ENCODE results near the gene LILRB2. TPM values are rescaled to one million over a fixed set of nuclear protein-coding genes. Genes with fewer than 3 reads are reported as not detected.
A peak's percentile ranks its signal among the peaks of the same experiment; 100 is the strongest.

Gene LILRB2
- total and polyA plus RNA-seq, 11 donors = 0.83 to 43.6 (median 1.7) TPM

- TF ChIP-seq, protein P1, sequence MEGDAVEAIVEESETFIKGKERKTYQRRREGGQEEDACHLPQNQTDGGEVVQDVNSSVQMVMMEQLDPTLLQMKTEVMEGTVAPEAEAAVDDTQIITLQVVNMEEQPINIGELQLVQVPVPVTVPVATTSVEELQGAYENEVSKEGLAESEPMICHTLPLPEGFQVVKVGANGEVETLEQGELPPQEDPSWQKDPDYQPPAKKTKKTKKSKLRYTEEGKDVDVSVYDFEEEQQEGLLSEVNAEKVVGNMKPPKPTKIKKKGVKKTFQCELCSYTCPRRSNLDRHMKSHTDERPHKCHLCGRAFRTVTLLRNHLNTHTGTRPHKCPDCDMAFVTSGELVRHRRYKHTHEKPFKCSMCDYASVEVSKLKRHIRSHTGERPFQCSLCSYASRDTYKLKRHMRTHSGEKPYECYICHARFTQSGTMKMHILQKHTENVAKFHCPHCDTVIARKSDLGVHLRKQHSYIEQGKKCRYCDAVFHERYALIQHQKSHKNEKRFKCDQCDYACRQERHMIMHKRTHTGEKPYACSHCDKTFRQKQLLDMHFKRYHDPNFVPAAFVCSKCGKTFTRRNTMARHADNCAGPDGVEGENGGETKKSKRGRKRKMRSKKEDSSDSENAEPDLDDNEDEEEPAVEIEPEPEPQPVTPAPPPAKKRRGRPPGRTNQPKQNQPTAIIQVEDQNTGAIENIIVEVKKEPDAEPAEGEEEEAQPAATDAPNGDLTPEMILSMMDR (IDR thresholded peaks at IDR 0.05) = peak; percentile 51 to 77 (median 69)
- no peak for TF ChIP-seq POLR2A (IDR thresholded peaks at IDR 0.05)
- Histone ChIP-seq H3K4me1 (no peaks in the 10 kb centered on the region), H3K9me3 (no peaks in the 10 kb centered on the region), H3K36me3 (no peaks in the 10 kb centered on the region), H3K4me3 (no peak overlapping the region), H3K27ac (no peak overlapping the region), H3K27me3 (no peaks in the 10 kb centered on the region)
- DNase-seq (peak in 4 of 5 donors; percentile 48 to 76 (median 65)), ATAC-seq (peak in 2 of 4 donors; percentile 55 to 57)
- intact Hi-C loops (cut with DNase I) = no loop called here
- WGBS, 4 donors = 3 to 6% (median 4%) methylated on average over 5 to 6 of the region's 6 CpGs
Measured at GRCh38 chr19:54266133-54266532, 14.8 kb downstream of the LILRB2 start.

GRCh38 chr19:54262470-54262869 is 18.4 kb downstream of the LILRB2 start:
- TF ChIP-seq, protein P1 (IDR thresholded peaks at IDR 0.05) = no peak
- no peak for TF ChIP-seq POLR2A (IDR thresholded peaks at IDR 0.05)
- 75 to 89% (median 82%) methylated on average over 2 of the region's 2 CpGs for WGBS, 4 donors
- H3K27ac ChIP-seq = no peak overlapping the region
- DNase-seq (no peak), ATAC-seq (no peak)
- peaks cover 0 to 4% (median 0%) of the 10 kb centered on the region in 9 donors for H3K27me3 ChIP-seq
- no peaks in the 10 kb centered on the region for H3K36me3 ChIP-seq
- H3K4me1 ChIP-seq = peaks cover 0 to 2% (median 0%) of the 10 kb centered on the region in 12 donors
- no peak overlapping the region for H3K4me3 ChIP-seq
- intact Hi-C loops (cut with DNase I) = no loop called here
- H3K9me3 ChIP-seq = no peaks in the 10 kb centered on the region

- TF ChIP-seq, protein P1 (IDR thresholded peaks at IDR 0.05) = no peak
- no peak for TF ChIP-seq POLR2A (IDR thresholded peaks at IDR 0.05)
- no peak for DNase-seq
- Histone ChIP-seq H3K27me3 (peaks cover 0 to 9% (median 0%) of the 10 kb centered on the region in 9 donors), H3K4me3 (no peak overlapping the region), H3K27ac (no peak overlapping the region), H3K9me3 (no peaks in the 10 kb centered on the region), H3K36me3 (no peaks in the 10 kb centered on the region), H3K4me1 (peaks cover 0 to 5% (median 0%) of the 10 kb centered on the region in 12 donors)
- intact Hi-C loops (cut with DNase I) = no loop called here
- 65 to 80% (median 73%) methylated on average over 11 of the region's 11 CpGs for WGBS, 4 donors
- no peak for ATAC-seq
Measured at GRCh38 chr19:54262066-54262465, 18.8 kb downstream of the LILRB2 start.

DNA sequence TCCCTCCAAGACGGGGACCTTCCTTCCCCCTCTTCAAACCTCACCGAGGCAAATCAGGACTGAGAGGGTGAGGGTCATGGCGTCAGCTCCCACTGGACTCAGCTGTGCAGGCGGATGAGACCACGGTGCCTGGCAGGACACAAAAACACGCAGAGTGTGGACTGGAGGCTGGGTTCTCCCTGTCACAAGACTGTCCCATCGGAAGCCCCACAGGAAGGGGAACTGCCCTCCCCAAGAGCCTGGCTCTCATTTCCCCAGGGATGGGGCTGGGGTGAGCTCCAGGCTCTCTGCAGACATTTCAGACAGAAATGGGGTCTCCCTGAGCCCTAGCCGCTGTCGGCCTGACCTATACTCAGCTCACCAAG is 23.8 kb downstream of the LILRB2 start, which contains the start of gene LILRB5:
LILRB5 (minus strand) TSS at position 158 of the 365 bp plus-strand sequence; CDS start at position 78, 80 bp downstream.
- intact Hi-C loops (cut with DNase I) = no loop called here
- 59 to 77% (median 68%) methylated on average over 8 to 9 of the region's 9 CpGs for WGBS, 4 donors

More for the DNA sequence above, 23.8 kb downstream of the LILRB2 start, which contains the start of gene LILRB5:
- peak in 3 of 4 donors; percentile 64 to 77 (median 72) for ATAC-seq
- Histone ChIP-seq H3K36me3 (peaks cover 0 to 9% (median 0%) of the 10 kb centered on the region in 9 donors), H3K27me3 (peaks cover 0 to 47% (median 13%) of the 10 kb centered on the region in 9 donors), H3K27ac (peak within 1 kb of the TSS in 3 of 12 donors; percentile 19 to 64 (median 25)), H3K4me3 (peak within 1 kb of the TSS in 9 of 12 donors; percentile 8 to 53 (median 28)), H3K9me3 (no peaks in the 10 kb centered on the region), H3K4me1 (peaks cover 0 to 5% (median 0%) of the 10 kb centered on the region in 12 donors)
- peak in 1 of 5 donors; percentile 54 for DNase-seq
- TF ChIP-seq, protein P1 (IDR thresholded peaks at IDR 0.05) = no peak
- no peak for TF ChIP-seq POLR2A (IDR thresholded peaks at IDR 0.05)
